ENCODE measurements around the gene SVOPL.

DNA sequence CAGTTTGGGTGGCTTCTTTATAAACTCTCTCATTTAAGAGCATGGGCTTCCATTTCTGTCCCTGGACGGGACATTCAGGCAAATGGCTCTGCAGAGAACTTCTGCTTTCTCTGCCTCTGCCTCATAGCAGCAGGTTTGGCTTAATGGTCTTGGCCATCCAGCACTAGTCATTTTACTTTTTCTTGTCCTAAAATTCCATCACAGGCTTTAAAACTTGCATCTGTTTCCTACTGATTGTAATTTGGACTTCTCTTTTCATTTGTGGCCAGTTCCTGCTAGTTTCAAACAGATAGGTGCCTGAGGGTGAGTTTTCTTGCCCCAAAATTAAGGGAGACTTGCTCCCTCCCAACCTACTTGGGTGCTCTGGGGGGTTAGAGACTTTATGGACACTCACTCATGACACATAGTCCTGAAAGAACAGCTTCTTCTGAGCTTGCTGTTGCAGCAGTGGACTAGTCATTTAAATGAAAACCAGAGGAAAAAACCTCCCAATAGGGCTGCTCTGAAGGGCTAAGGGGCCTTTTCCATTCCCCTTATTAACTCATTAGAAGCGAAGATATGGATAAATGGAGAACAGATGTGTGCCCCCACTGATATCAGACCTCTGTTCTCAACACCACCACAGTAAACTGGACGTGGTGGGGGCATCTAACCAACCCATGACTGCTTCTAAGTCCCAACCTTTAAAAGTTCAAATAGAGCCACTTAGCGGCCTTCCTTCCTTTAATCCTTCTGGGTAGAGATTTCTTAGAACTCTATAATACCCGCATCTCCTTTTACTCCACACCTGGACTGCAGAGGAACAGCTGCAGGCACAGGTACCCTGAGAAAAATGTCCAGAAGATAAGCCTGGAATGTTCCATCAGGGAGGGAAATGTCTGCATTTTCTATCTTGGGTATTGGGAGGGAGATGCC lies 38.8 kb downstream of the SVOPL start:
- no peak for TF ChIP-seq CTCF (IDR thresholded peaks at IDR 0.05)
- TF ChIP-seq EZH2 (IDR thresholded peaks at IDR 0.05; ENCODE audit: borderline replicate concordance, insufficient read depth, low read depth, low read length, poor library complexity, severe bottlenecking): no peak
